Skin of body (tissue), 2 donors: Measurements from ENCODE around the gene SENP7. TPM values are rescaled to one million over a fixed set of nuclear protein-coding genes. Genes with fewer than 3 reads are reported as not detected.

Experiments
- small RNA-seq: library from RNA; depleted of rRNA; stranded (forward); fragments of <200 nt; gene quantifications from one replicate; pipeline ENCODE3, GENCODE V24; 2014; ENCODE audit warnings: low replicate concordance
- total RNA-seq: library from RNA; depleted of rRNA; stranded (reverse); fragments of >200 nt; gene quantifications from one replicate; pipeline ENCODE4 v1.2.3, GENCODE V29; 2014

Gene SENP7
- total RNA-seq, 1 donor from 2014 or later, result 41.3 TPM

Small RNA genes lying within 50 kb of the gene (small RNA-seq; reads per million reads assigned to genes)
- not detected for gene RF00019

Other genes with a start within 250 kb of the SENP7 start
- gene IMPG2, start 192.6 kb downstream of the SENP7 start, total RNA-seq, result 0.59 TPM
- gene TRMT10C, start 48.7 kb upstream of the SENP7 start, total RNA-seq, result 33.2 TPM
- 130 TPM for gene PCNP, start 61.0 kb upstream of the SENP7 start, total RNA-seq
- gene ZBTB11, start 163.9 kb upstream of the SENP7 start, total RNA-seq, result 32.7 TPM
- 2,268 TPM for gene RPL24, start 173.5 kb upstream of the SENP7 start, total RNA-seq
- gene CEP97, start 211.4 kb upstream of the SENP7 start, total RNA-seq, result 15.9 TPM